COLO668 (cell line): ENCODE data around the gene CADPS2.

Experiments used
- DNase-seq: peaks from one replicate; lab custom pipeline; 2025; ENCODE audit not compliant: unreplicated experiment; lab: John Stamatoyannopoulos, UW

The CADPS2 gene

GRCh38 chr7:122402235-122402634 is 484.0 kb downstream of the CADPS2 start:
- DNase-seq, result no peak

- DNase-seq, result no peak
These were observed 488.9 kb downstream of the CADPS2 start for GRCh38 chr7:122397381-122397780.

- DNase-seq, result no peak
These were observed 491.7 kb downstream of the CADPS2 start for GRCh38 chr7:122394512-122394911.

GRCh38 chr7:122384528-122384927 is 501.7 kb downstream of the CADPS2 start:
- DNase-seq, result no peak

- DNase-seq, result peak; percentile 33
These were observed 502.3 kb downstream of the CADPS2 start for GRCh38 chr7:122383934-122384333.

- DNase-seq, result no peak
These were observed 505.3 kb downstream of the CADPS2 start for GRCh38 chr7:122380992-122381391.

- DNase-seq, result no peak
These were observed 506.8 kb downstream of the CADPS2 start for GRCh38 chr7:122379491-122379890.

GRCh38 chr7:122369756-122370155 is 516.5 kb downstream of the CADPS2 start:
- no peak for DNase-seq

GRCh38 chr7:122364761-122365280 is 521.4 kb downstream of the CADPS2 start:
- no peak for DNase-seq

GRCh38 chr7:122363144-122363543 is 523.1 kb downstream of the CADPS2 start:
- DNase-seq, result no peak

GRCh38 chr7:122362473-122362872 is 523.8 kb downstream of the CADPS2 start:
- DNase-seq, result no peak

- DNase-seq, result no peak
These were observed 531.6 kb downstream of the CADPS2 start for GRCh38 chr7:122354656-122355055.

GRCh38 chr7:122352454-122352853 is 533.8 kb downstream of the CADPS2 start:
- DNase-seq, result no peak

- DNase-seq, result no peak
These were observed 535.6 kb downstream of the CADPS2 start for GRCh38 chr7:122350701-122351100.

- no peak for DNase-seq
These were observed 542.0 kb downstream of the CADPS2 start for GRCh38 chr7:122344303-122344620.

- no peak for DNase-seq
These were observed 542.5 kb downstream of the CADPS2 start for GRCh38 chr7:122343601-122344302.

- no peak for DNase-seq
These were observed 545.8 kb downstream of the CADPS2 start for GRCh38 chr7:122340427-122340826.

- DNase-seq, result no peak
These were observed 546.9 kb downstream of the CADPS2 start for GRCh38 chr7:122339145-122339904.

GRCh38 chr7:122337011-122337410 is 549.2 kb downstream of the CADPS2 start:
- no peak for DNase-seq

- no peak for DNase-seq
These were observed 557.0 kb downstream of the CADPS2 start for GRCh38 chr7:122329145-122329802.

- DNase-seq, result no peak
These were observed 558.3 kb downstream of the CADPS2 start for GRCh38 chr7:122327969-122328368.
